ENCODE results near the gene RPEL1.
"Not testable (repeated sequence)": the region's sequence is repeated elsewhere in the genome, so short reads cannot be mapped to it uniquely, and the experiment has no call there.

RPEL1 gene

DNA sequence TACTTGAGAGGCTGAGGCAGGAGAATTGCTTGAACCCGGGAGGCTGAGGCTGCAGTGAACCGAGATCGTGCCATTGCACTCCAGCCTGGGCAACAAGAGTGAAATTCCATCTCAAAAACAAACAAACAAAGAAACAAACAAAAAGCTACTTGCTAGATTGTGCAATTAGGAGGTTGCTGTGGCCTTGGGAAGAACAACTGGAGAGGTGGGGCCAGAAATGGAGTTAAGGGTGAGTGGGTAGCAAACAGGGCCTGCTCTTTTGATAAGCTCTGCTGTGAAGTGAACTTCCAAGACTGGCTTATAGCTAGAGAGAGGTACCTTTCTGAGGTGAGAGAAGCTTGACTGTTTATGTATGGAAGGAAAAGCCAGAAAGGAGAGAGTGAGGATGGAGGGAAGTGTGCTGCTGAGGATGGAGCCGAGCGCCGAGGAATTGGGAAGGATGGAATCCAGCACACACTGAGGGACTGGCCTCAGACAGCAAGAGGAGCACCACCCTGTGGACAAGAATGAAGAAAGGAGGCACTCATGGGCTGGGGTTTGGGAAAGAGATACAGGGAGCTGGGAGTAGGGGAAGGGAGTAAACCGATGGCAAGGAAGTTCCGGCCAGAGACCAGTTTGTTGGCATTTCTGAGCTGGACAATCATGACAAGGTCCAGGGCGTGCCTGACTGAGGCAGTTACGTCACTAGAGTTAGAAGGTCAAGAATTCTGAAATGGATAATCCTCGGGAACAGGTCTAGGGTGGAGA is 7.0 kb upstream of the RPEL1 start:
- DNase-seq: no peak

DNA sequence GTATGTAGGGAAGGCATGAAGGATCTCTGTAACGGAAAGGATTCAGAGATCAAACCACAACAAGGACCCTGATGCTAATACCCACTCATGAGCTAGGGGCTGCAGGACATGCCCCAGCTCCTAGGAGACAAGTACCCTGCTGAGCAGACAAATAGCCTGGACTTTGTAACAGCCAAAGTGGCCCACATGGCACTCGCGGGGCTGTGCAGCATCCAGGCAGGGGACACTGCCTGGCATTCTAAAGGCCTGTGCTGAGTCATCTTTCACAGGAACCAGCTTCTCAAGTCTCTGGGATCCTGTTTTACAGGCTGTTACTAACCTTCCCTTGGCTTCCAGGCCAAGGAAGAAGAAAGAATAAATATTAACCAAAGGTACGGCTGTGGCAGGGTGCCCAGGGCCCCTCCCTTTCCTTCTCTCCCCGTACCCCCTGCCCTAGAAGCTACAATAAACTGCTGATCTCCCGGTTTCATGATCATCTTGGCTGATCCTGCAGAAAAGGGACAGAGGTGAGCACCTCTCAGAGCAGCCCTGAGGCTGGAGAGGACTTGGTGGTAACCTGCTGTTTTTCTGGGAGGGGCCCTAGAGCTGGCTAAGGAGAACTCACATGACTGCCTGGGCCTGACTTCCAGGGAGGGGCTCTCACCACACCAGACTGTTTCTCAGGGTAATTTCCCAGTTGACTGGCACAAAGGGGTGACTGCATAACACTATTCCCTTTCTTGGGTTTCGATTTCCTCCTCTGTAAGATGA is 4.2 kb upstream of the RPEL1 start:
- no peak for DNase-seq

DNA sequence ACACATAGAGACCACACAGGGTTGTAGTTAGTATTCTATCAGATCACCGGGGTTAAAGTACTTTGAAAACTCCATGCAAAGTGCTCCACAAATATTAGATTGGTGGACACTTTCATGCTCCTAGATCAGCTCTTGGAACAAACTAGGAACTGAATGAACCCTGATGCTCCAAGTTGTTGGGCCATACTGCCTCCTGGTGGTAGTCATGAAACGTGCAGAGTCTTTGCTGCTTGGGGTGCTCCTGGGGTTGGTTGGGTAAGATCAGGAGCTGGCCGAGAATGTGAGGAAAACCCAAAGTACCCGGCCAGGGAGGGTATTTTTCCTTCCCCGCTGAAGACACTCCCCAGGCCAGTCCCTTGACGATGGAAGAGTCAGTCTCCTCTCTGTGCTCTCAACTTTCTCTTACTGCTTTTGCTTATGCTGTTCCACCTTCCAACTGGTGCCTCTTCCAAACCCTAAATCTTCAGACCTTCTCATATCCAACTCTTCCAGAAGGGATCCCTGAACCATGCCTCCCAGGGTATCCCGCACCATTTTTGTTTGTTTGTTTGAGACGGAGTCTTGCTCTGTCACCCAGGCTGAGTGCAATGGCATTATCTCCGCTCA is 918 bp upstream of the RPEL1 start:
- peak; percentile 35 for DNase-seq

DNA sequence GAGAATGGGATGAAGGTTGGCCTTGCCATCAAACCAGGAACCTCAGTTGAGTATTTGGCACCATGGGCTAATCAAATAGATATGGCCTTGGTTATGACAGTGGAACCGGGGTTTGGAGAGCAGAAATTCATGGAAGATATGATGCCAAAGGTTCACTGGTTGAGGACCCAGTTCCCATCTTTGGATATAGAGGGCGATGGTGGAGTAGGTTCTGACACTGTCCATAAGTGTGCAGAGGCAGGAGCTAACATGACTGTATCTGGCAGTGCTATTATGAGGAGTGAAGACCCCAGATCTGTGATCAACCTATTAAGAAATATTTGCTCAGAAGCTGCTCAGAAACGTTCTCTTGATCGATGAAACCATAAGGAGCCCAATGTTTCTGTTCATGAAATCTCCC is 637 bp downstream of the RPEL1 start:
- DNase-seq: no peak

DNA sequence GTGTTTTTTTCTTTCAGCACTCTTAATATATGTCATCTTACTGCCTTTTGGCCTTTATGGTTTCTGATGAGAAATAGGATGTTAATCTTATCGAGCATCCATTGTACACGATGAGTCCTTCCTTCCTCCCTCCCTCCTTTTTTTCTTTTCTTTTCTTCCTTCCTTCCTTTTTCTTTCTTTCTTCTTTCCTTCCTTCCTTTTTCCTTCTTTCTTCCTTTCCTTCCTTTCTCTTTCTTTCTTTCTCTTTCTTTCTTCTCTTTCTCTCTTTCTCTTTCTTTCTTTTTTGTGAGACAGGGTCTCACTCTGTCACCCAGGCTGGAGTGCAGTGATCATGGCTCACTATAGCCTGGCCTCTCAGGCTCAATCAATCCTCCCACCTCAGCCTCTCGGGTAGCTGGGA is 8.4 kb downstream of the RPEL1 start:
- DNase-seq: no peak

DNA sequence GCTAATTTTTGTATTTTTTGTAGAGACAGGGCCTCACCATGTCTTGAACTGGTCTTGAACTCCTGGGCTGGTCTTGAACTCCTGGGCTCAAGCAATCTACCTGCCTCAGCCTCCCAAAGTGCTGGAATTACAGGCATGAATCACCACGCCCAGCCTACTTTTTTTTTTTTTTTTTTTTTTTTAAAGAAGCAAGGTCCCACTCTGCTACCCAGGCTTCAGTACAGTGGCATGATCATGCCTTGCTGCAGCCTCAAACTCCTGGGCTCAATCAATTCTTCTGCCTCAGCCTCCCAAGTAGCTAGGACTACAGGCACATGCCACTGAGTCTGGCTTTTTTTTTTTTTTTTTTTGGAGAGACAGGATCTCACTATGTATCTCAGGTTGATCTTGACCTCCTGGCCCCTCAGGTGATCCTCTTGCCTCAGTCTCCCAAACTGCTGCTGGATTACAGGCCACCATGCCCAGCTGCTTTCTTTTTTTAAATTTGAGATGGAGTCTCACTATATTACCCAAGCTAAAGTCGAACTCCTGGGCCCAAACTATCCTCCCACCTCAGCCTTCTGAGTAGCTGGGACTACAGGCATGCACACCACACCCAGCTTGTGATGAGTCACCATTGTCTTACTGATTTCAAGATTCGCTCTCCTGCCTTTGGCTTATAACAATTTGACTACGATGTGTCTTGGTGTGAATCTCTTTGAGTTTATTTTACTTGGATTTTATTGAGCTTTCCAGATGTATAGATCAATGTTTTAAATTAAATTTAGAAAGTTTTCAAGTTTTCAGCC is 9.0 kb downstream of the RPEL1 start:
- no peak for DNase-seq

DNA sequence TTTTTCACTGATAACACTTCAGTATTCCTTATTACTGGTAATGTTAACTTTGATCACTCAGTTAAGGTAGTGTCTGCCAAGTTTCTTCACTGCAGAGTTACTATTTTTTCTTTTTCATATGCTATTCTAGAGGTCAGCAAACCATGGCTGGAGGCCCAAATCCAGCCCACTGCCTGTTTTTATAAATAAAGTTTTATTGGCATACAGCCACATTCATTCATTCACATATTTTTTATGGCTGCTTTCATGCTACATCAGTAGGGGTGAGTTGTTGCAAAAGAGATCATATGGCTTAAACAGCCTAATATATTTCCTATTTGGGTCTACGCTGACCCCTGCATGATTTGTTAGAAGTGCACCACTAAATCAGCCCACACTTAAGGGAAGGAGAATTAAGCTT is 10.9 kb downstream of the RPEL1 start:
- no peak for DNase-seq

DNA sequence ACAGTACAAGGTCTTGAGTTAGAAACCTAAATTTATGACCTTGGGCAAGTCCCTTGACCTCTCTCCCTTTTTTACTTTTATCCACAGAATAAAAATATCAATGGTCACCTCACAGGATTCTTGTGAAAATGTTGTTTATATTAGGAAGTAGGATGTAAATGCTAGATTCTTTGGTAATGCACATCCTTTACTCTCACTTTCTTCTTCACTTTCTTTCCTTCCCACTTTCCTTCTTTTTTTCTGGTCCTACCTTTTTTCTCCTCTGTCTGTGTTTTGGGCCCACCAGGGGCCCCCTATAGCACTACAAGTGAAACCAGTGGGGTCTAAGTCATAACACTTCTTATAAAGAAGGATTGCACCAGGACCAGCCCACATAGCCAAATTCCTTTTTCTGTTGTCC is 12.1 kb downstream of the RPEL1 start:
- no peak for DNase-seq

DNA sequence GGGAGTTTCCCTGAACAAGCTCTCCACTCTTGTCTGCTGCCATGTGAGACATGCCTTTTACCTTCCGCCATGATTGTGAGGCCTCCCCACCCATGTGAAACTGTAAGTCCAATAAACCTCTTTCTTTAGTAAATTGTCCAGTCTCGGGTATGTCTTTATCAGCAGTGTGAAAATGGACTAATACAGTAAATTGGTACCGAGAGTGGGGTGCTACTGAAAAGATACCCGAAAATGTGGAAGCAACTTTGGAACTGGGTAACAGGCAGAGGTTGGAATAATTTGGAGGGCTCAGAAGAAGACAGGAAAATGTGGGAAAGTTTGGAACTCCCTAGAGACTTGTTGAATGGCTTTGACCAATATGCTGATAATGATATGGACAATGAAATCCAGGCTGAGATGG is 13.2 kb downstream of the RPEL1 start:
- DNase-seq: not testable (repeated sequence)

DNA sequence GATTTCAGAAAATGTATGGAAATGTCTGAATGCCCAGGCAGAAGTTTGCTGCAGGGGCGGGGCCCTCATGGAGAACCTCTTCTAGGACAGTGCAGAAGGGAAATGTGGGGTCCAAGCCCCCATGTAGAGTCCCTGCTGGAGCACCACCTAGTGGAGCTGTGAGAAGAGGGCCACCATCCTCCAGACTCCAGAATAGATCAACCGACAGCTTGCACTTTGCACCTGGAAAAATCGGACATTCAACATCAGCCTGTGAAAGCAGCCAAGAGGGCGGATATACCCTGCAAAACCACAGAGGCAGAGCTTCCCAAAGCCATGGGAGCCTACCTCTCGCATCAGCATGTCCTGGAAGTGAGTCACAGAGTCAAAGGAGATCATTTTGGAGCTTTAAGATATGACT is 14.3 kb downstream of the RPEL1 start:
- no peak for DNase-seq

DNA sequence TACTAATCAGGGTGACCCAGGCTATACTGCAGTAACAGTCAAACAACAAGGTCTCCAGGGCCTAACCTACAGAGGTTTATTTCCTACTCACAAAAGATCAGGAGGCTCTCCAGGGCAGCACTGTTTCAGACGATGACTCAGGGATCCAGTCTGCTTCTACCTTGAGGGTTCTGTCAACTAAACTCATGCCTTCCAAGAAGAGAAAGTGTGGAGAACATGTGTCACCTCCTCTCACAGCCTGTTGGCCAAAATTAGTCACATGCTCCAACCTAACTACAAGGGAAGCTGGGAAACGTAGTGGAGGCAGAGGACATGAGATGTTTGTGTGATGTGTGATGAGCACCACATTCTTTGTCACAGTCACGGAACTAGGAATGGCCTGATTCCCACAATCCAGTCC is 16.5 kb downstream of the RPEL1 start:
- DNase-seq: no peak

DNA sequence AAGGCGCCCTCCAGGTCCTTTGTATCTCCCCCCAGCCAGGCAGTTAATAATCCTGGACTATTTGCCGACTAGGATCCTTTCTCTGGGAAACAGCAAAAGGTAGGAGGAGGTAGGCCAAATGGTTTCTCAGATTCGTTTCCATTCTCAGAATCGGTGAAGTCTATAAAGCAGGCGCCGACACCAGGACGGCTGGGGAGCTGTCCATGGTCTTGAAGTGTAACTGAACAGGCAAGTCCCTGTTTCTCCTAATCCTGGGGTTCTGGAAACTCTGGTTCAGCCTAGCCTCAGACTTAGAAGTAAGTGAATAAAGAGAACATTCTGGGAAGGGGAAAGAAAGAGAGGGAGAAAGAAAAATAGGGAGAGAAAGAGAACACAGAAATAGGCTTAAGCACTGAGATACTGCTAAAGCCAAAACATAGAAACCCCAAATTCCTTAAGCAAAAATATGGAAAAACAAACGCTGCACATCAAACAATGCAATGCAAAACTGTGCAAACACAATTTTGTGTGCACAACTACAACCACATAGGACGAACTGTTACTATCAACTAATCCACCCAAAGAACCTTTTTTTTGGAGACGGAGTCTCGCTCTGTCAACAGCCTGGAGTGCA is 20.1 kb downstream of the RPEL1 start:
- DNase-seq: peak; percentile 3

DNA sequence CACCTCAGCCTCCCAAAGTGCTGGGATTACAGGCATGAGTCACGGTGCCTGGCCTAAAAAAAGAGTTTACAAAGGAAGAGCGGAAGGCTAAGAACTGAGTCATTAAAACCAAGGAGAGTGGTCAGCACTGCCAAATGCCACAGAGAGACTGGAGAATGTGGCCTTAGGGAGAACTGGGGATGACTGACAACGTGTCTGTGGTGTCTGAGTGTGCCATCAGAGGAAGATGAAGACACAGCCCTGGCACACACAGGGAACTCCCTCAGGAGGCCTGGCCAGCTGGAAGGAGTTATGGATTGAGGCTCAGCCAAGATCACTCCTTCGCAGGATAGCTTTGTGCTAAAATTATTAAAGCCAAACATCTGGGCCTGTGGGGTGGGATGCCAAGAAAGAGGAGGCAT is 27.4 kb downstream of the RPEL1 start:
- DNase-seq: peak; percentile 89

DNA sequence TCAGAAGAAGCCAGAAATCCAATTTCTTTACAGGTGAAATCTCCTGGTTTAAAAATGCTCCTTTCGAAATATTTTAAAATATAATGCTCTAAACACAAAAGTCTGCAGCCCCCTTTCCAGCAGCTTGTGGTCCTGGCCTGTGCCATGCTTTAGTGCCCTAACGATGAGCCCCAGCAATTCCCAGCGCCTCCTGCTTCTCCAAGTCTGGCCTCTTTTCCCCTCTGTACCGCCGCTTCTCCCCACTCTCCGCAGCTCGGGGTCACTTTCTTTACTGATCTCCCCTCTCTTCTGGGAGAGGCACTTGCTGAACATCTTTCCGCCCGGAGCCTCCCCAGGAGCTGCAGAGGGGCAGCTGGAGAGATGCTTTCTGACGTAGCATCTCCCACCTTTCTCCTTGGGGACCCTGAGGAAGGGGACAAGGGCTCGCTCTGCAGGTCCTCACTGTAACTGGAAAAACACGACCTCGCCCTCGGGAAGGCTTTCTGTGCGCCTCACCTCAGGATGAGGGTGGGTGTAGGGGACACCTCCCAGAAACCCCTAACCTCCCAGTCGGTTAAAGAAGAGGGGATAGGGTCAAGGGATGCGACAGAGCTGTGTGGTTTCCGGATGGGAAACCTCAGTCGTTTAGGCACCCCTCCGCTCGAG is 30.7 kb downstream of the RPEL1 start:
- DNase-seq: no peak

DNA sequence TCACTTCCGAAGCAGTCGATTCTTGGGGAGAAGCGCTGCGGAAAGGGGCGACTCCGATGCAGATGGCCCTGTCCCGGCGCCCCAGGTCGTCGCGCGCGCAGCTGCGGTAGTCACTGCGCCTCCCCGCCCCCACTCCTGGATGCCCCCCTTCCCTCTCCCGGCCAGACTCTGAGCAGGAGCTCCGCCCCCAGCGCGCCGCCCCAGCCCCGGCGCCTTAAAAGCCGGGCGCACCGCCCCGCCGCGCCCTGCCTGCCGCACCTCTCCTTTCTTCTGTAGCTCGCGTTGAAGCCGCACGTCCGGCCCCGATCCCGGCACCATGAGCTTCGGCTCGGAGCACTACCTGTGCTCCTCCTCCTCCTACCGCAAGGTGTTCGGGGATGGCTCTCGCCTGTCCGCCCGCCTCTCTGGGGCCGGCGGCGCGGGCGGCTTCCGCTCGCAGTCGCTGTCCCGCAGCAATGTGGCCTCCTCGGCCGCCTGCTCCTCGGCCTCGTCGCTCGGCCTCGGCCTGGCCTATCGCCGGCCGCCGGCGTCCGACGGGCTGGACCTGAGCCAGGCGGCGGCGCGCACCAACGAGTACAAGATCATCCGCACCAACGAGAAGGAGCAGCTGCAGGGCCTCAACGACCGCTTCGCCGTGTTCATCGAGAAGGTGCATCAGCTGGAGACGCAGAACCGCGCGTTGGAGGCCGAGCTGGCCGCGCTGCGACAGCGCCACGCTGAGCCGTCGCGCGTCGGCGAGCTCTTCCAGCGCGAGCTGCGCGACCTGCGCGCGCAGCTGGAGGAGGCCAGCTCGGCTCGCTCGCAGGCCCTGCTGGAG is 31.4 kb downstream of the RPEL1 start, which contains the start of gene INA:
TSS of gene INA (plus strand) at position 243 of the 817 bp plus-strand sequence. CDS start at position 317, 74 bp downstream.
- peak; percentile 6 for DNase-seq

DNA sequence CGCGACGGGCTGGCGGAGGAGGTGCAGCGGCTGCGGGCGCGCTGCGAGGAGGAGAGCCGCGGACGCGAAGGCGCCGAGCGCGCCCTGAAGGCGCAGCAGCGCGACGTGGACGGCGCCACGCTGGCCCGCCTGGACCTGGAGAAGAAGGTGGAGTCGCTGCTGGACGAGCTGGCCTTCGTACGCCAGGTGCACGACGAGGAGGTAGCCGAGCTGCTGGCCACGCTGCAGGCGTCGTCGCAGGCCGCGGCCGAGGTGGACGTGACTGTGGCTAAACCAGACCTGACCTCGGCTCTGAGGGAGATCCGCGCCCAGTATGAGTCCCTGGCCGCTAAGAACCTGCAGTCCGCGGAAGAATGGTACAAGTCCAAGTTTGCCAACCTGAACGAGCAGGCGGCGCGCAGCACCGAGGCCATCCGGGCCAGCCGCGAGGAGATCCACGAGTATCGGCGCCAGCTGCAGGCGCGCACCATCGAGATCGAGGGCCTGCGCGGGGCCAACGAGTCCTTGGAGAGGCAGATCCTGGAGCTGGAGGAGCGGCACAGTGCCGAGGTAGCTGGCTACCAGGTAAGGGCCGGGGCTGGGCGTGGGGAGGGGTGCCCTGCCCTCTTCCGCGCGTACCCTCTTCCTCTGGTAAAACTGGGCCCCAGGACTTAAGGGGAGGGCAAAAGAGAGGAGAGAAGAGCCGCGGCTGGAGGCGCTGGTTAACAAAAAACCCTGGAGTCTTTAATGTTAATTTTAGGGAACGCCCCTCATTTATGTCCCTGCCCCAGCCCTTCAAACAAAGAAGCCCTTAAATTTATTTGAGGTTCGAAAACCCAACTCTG is 32.2 kb downstream of the RPEL1 start:
- DNase-seq: no peak

DNA sequence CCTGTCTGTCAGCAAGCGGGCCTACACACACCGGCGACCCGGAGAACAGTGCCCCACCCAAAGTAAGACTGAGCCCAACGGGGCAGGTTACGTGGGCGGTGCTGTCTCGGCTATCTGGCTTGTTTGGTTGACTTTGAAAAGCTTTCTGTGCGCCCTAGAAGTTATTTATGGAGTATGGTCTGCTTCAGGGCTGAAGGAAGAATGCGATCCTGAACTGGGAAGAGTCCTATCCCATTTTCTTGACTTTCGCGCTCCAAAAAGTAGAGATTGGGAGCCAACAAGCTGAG is 32.8 kb downstream of the RPEL1 start:
- DNase-seq: no peak

DNA sequence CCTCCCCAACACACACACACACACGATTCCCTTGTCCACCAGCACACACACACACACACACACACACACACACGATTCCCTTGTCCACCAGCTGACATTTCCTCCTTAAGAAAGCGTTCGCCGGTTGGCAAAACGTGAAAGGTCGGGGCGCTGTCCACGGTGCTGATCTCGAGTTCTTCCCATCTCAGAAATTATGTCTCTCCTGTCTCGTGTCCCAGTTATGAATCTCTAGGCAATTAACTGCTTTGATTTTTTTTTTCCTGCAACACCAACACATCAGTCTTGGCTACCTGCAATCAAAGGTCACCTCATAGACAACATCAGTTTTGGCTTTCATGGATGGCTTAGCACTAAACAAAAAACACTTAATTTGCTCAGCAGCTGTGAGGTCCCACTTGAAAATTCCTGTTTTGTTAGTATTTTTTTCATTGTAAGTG is 33.2 kb downstream of the RPEL1 start:
- peak; percentile 20 for DNase-seq

DNA sequence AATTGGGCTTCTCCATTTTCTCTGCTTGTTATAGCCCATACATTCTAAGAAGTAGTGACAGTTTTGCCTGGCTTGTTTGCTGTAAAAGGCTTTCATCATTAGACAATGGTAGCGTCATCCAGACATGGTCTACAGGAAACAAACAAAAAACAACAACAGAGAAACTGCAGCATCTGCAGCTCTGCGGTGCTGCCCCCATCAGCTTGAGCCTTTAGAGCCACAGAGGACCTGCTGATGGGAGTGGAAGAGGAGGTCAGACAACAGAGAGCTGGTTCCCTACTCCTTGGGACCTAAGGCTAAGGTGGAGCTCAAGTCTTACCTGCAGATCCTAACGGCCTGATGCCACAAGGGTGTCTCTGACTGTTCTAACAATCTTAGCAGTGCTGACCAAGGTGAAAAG is 34.3 kb downstream of the RPEL1 start:
- DNase-seq: no peak

DNA sequence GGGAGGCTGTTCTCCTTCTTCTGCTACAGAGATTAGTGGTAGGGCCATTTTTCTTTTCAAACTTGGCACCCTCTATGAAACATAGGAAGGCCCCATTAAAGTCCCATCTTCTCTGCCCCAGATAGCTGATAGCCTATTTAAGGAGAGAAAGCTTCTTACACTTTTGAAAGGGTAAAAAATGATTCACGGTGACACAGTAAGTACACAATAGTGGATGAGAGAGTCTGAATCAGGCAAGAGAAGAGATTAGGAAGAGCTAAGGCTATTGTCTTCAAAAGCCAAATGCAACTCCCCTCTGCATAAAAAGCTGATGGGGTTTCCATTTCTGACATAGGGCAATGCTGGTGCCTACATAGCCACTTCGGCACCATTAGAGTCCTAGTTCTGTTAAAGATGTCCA is 34.8 kb downstream of the RPEL1 start:
- no peak for DNase-seq

DNA sequence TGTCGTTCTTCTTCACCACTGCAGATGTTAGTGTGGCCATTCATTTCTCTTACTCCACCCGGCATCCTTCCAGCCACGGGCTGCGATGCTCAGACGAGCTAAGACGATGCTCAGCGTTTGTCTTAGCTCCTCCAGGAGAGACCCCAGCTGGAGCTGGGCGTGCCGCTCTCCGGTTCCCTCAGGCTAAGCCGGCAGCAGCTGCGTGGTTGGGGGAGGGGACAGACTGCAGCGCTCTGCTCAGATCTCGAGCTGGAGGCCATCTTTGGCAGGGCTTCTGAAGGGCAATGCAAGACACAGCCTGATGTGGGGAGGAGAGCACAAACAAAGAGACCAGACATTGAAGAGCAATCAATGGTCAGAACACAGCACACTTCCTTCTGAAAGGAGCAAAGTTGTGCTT is 36.1 kb downstream of the RPEL1 start:
- DNase-seq: no peak

Measured in T1000 (cell line).